Central memory CD4-positive, alpha-beta T cell (primary cell): ENCODE measurements around the gene SIAH3.
A peak's percentile ranks its signal among the peaks of the same experiment; 100 is the strongest.

ENCODE experiments used
- DNase-seq: peaks from one replicate; pipeline ENCODE4 v3.0.0; 2022

SIAH3 gene

GRCh38 chr13:45861322-45861721, 9.8 kb upstream of the SIAH3 start:
- no peak for DNase-seq

GRCh38 chr13:45860240-45860639, 8.7 kb upstream of the SIAH3 start:
- DNase-seq: no peak

- DNase-seq: no peak
These were observed 8.2 kb upstream of the SIAH3 start for GRCh38 chr13:45859705-45860104.

GRCh38 chr13:45852494-45852893, 941 bp upstream of the SIAH3 start:
- DNase-seq: no peak

- DNase-seq: no peak
These were observed 403 bp upstream of the SIAH3 start for GRCh38 chr13:45851956-45852355.

- DNase-seq: no peak
These were observed 1.4 kb downstream of the SIAH3 start for GRCh38 chr13:45850027-45850613.

- DNase-seq: no peak
These were observed 2.1 kb downstream of the SIAH3 start for GRCh38 chr13:45849408-45849807.

- peak; percentile 66 for DNase-seq
These were observed 3.9 kb downstream of the SIAH3 start for GRCh38 chr13:45847554-45848224.

GRCh38 chr13:45846681-45847080, 4.9 kb downstream of the SIAH3 start:
- DNase-seq: no peak

GRCh38 chr13:45838171-45838745, 13.3 kb downstream of the SIAH3 start:
- no peak for DNase-seq

- DNase-seq: no peak
These were observed 14.4 kb downstream of the SIAH3 start for GRCh38 chr13:45837111-45837510.

- DNase-seq: no peak
These were observed 17.1 kb downstream of the SIAH3 start for GRCh38 chr13:45834411-45834994.

- no peak for DNase-seq
These were observed 17.7 kb downstream of the SIAH3 start for GRCh38 chr13:45833663-45834375.

GRCh38 chr13:45833242-45833641, 18.3 kb downstream of the SIAH3 start:
- DNase-seq: no peak

GRCh38 chr13:45831851-45832250, 19.7 kb downstream of the SIAH3 start:
- DNase-seq: no peak

- no peak for DNase-seq
These were observed 21.4 kb downstream of the SIAH3 start for GRCh38 chr13:45830121-45830520.

- DNase-seq: no peak
These were observed 23.1 kb downstream of the SIAH3 start for GRCh38 chr13:45828256-45828968.

GRCh38 chr13:45827318-45827717, 24.2 kb downstream of the SIAH3 start:
- DNase-seq: no peak

- no peak for DNase-seq
These were observed 24.8 kb downstream of the SIAH3 start for GRCh38 chr13:45826731-45827130.

- DNase-seq: no peak
These were observed 26.2 kb downstream of the SIAH3 start for GRCh38 chr13:45825387-45825650.

- DNase-seq: no peak
These were observed 28.0 kb downstream of the SIAH3 start for GRCh38 chr13:45823583-45823982.

GRCh38 chr13:45821811-45822210, 29.7 kb downstream of the SIAH3 start:
- no peak for DNase-seq
